H7 (cell line): ENCODE data around the gene COL4A1. TPM values are rescaled to one million over a fixed set of nuclear protein-coding genes. Genes with fewer than 3 reads are reported as not detected.

Experiments
- DNase-seq: peaks from one replicate; pipeline ENCODE4 v3.0.0; 2012
- H3K27me3 ChIP-seq: 2 replicates; pipeline ENCODE4 v1.6.0; 2011; ENCODE audit warnings: mild to moderate bottlenecking, low read length; ENCODE audit not compliant: control insufficient read depth, insufficient read depth
- H3K36me3 ChIP-seq: replicated peaks from 2 replicates; pipeline ENCODE4 v1.5.1; 2011; ENCODE audit warnings: low read length; ENCODE audit not compliant: control insufficient read depth, insufficient read depth
- H3K4me3 ChIP-seq: 2 replicates; pipeline ENCODE4 v1.5.1; 2011; ENCODE audit warnings: low read depth, mild to moderate bottlenecking, control low read depth, low read length, moderate library complexity; ENCODE audit not compliant: insufficient read depth
- total RNA-seq: library from RNA; depleted of rRNA; stranded (reverse); fragments of >200 nt; shearing (Covaris generic); gene quantifications from 2 replicates; pipeline ENCODE4 v1.2.3, GENCODE V29; 2014; rRNA removed

COL4A1 gene
- total RNA-seq, 1 experiment from 2014 or later, result 135 TPM

GRCh38 chr13:110107568-110108347, 199.2 kb downstream of the COL4A1 start:
- peak; percentile 80 for DNase-seq
- Histone ChIP-seq H3K36me3 (no peaks in the 10 kb centered on the region), H3K27me3 (no peaks in the 10 kb centered on the region)

DNA sequence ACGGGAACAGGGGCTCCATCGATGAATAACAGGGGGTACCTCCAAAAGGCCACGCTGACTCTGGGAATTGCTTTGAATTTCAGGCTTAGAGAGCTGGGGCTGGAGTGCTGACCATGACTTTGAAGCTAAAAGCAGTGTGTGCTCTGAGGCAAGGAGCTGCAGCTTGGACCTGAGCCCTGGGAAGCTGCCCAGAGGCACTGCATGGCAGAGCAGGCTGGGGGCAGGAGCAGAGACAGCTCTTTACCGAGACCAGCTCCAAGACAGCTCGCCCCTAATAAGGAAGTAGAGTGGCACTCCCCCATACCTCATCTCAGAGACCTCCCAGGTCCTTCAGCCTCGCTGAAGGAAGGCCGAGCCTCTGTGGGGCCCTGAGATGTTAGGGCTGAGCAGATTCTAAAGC, 200.2 kb downstream of the COL4A1 start:
- Histone ChIP-seq H3K36me3 (no peaks in the 10 kb centered on the region), H3K4me3 (no peak overlapping the region), H3K27me3 (no peaks in the 10 kb centered on the region)
- no peak for DNase-seq

More at GRCh38 chr13:110107568-110108347, 199.2 kb downstream of the COL4A1 start:
- H3K4me3 ChIP-seq, result no peak overlapping the region

DNA sequence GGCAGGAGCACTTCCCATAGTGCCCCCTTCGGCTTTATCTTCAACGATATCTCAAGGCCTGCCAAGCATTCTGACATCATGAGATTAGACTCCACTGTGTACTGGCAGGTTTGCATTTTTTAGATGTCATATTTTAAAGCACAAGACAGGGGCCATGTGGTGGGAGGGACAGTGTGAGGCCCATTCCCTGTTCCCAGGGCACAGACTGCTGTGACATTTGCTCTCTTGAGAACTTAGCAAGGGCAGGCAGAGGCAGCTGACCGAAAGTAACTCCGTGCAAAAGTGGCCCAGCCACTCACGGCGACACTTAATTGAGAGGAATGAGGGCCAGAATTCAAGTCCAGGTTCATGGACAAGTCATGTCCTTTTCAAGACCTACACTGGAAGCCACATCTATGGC, 201.8 kb downstream of the COL4A1 start:
- Histone ChIP-seq H3K4me3 (no peak overlapping the region), H3K36me3 (no peaks in the 10 kb centered on the region), H3K27me3 (no peaks in the 10 kb centered on the region)
- no peak for DNase-seq

GRCh38 chr13:110103534-110103933, 203.4 kb downstream of the COL4A1 start:
- H3K36me3 ChIP-seq, result no peaks in the 10 kb centered on the region
- no peak overlapping the region for H3K4me3 ChIP-seq
- DNase-seq, result no peak
- H3K27me3 ChIP-seq, result no peaks in the 10 kb centered on the region

DNA sequence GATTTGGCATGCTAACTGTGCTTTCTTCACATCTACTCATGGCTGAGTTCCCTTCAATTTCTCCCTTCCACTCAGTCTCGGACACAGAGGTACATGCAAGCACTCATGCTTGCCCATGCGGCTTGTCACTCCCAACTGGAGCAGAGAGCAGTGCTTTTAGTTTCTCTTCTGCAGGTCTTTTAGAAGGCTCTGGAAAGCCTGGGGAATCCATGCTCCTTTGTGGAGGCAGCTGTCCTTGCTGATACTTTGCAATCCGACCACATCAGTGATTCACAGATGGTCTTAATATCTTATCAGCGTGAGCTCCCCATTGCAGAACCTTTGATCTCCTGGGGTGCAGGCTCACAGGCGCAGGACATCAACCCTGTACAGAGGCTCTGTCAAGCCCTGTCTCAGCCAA, 203.9 kb downstream of the COL4A1 start:
- Histone ChIP-seq H3K27me3 (no peaks in the 10 kb centered on the region), H3K36me3 (no peaks in the 10 kb centered on the region), H3K4me3 (no peak overlapping the region)
- no peak for DNase-seq

GRCh38 chr13:110102053-110102452, 204.9 kb downstream of the COL4A1 start:
- Histone ChIP-seq H3K27me3 (no peaks in the 10 kb centered on the region), H3K4me3 (no peak overlapping the region), H3K36me3 (no peaks in the 10 kb centered on the region)
- no peak for DNase-seq

GRCh38 chr13:110099922-110100321, 207.0 kb downstream of the COL4A1 start:
- no peaks in the 10 kb centered on the region for H3K36me3 ChIP-seq
- H3K27me3 ChIP-seq, result no peaks in the 10 kb centered on the region
- DNase-seq, result no peak
- no peak overlapping the region for H3K4me3 ChIP-seq

Other genes with a start within 250 kb of the COL4A1 start
- gene COL4A2, start 127 bp upstream of the COL4A1 start, total RNA-seq, result 166 and 168 TPM in 2 replicates